ENCODE data around the gene HRAS. TPM values are rescaled to one million over a fixed set of nuclear protein-coding genes. Genes with fewer than 3 reads are reported as not detected.

The HRAS gene
- total and polyA plus RNA-seq, 2 of the 13 experiments (the other 11 are each of a cell fraction or from before 2014, with no cell fraction given): 32.9 to 50.0 TPM

DNA sequence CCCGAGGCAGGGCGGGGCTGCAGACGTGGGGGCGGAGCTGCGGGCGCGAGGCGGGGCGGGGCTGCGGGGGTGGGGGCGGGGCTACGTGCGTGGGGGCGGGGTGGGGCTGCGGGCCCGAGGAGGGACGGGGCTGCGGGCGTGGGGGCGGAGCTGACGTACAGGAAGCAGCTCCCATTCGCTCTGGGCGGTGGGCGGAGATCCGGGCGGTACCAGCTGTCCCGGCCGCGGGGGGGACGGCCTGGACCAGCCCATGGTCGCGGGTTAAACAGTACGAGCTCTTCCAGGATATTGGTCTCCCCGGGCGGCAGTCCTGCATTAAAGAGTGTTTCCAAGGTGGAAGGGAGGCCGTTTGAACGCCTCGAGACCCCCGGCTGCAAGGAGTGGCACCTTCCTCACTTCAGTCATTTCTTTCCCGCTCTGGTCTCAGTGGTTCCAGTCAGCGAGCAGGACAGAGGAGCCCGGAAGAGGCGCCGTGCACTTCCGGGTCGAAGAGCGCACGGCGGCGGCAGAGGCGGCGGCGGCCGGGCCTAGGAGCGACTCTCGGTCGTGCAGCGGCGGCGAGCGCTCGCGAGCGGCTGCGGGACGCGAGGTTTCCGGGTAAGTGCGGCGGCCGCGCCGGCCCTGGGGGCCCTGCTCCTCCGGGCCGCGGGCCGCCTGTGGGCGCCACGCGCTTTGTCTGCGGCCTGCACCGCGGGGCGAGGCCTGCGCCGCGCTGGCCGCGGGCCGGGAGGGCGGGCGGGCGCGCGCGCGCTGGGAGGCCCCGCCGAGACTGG is 40.8 kb upstream of the HRAS start, which contains the start of gene PHRF1 (continued):
- TF ChIP-seq, protein P1, sequence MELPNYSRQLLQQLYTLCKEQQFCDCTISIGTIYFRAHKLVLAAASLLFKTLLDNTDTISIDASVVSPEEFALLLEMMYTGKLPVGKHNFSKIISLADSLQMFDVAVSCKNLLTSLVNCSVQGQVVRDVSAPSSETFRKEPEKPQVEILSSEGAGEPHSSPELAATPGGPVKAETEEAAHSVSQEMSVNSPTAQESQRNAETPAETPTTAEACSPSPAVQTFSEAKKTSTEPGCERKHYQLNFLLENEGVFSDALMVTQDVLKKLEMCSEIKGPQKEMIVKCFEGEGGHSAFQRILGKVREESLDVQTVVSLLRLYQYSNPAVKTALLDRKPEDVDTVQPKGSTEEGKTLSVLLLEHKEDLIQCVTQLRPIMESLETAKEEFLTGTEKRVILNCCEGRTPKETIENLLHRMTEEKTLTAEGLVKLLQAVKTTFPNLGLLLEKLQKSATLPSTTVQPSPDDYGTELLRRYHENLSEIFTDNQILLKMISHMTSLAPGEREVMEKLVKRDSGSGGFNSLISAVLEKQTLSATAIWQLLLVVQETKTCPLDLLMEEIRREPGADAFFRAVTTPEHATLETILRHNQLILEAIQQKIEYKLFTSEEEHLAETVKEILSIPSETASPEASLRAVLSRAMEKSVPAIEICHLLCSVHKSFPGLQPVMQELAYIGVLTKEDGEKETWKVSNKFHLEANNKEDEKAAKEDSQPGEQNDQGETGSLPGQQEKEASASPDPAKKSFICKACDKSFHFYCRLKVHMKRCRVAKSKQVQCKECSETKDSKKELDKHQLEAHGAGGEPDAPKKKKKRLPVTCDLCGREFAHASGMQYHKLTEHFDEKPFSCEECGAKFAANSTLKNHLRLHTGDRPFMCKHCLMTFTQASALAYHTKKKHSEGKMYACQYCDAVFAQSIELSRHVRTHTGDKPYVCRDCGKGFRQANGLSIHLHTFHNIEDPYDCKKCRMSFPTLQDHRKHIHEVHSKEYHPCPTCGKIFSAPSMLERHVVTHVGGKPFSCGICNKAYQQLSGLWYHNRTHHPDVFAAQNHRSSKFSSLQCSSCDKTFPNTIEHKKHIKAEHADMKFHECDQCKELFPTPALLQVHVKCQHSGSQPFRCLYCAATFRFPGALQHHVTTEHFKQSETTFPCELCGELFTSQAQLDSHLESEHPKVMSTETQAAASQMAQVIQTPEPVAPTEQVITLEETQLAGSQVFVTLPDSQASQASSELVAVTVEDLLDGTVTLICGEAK (IDR thresholded peaks at IDR 0.05): peak; percentile 45
- TF ChIP-seq, protein P1 (CRISPR knock-in tag; IDR thresholded peaks at IDR 0.05): no peak
- TF ChIP-seq, protein P2, sequence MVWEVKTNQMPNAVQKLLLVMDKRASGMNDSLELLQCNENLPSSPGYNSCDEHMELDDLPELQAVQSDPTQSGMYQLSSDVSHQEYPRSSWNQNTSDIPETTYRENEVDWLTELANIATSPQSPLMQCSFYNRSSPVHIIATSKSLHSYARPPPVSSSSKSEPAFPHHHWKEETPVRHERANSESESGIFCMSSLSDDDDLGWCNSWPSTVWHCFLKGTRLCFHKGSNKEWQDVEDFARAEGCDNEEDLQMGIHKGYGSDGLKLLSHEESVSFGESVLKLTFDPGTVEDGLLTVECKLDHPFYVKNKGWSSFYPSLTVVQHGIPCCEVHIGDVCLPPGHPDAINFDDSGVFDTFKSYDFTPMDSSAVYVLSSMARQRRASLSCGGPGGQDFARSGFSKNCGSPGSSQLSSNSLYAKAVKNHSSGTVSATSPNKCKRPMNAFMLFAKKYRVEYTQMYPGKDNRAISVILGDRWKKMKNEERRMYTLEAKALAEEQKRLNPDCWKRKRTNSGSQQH (CRISPR knock-in tag; IDR thresholded peaks at IDR 0.05; ENCODE audit: low read depth): peak; percentile 45; the same call in 1 of the 2 replicates
- TF ChIP-seq RXRA (CRISPR knock-in tag; IDR thresholded peaks at IDR 0.05): 0 out of 2 replicates have a peak, but pooled peaks have one; percentile 47
- TF ChIP-seq TBX2 (CRISPR knock-in tag; IDR thresholded peaks at IDR 0.05; ENCODE audit: borderline replicate concordance): 0 out of 2 replicates have a peak, but pooled peaks have one; percentile 3
- TF ChIP-seq, protein P3, sequence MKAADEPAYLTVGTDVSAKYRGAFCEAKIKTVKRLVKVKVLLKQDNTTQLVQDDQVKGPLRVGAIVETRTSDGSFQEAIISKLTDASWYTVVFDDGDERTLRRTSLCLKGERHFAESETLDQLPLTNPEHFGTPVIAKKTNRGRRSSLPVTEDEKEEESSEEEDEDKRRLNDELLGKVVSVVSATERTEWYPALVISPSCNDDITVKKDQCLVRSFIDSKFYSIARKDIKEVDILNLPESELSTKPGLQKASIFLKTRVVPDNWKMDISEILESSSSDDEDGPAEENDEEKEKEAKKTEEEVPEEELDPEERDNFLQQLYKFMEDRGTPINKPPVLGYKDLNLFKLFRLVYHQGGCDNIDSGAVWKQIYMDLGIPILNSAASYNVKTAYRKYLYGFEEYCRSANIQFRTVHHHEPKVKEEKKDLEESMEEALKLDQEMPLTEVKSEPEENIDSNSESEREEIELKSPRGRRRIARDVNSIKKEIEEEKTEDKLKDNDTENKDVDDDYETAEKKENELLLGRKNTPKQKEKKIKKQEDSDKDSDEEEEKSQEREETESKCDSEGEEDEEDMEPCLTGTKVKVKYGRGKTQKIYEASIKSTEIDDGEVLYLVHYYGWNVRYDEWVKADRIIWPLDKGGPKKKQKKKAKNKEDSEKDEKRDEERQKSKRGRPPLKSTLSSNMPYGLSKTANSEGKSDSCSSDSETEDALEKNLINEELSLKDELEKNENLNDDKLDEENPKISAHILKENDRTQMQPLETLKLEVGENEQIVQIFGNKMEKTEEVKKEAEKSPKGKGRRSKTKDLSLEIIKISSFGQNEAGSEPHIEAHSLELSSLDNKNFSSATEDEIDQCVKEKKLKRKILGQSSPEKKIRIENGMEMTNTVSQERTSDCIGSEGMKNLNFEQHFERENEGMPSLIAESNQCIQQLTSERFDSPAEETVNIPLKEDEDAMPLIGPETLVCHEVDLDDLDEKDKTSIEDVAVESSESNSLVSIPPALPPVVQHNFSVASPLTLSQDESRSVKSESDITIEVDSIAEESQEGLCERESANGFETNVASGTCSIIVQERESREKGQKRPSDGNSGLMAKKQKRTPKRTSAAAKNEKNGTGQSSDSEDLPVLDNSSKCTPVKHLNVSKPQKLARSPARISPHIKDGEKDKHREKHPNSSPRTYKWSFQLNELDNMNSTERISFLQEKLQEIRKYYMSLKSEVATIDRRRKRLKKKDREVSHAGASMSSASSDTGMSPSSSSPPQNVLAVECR (CRISPR knock-in tag; IDR thresholded peaks at IDR 0.05; ENCODE audit: borderline replicate concordance): no peak
- peak; percentile 98 for TF ChIP-seq NR2C2 (CRISPR knock-in tag; IDR thresholded peaks at IDR 0.05; ENCODE audit: borderline replicate concordance)
- TF ChIP-seq, protein P4, sequence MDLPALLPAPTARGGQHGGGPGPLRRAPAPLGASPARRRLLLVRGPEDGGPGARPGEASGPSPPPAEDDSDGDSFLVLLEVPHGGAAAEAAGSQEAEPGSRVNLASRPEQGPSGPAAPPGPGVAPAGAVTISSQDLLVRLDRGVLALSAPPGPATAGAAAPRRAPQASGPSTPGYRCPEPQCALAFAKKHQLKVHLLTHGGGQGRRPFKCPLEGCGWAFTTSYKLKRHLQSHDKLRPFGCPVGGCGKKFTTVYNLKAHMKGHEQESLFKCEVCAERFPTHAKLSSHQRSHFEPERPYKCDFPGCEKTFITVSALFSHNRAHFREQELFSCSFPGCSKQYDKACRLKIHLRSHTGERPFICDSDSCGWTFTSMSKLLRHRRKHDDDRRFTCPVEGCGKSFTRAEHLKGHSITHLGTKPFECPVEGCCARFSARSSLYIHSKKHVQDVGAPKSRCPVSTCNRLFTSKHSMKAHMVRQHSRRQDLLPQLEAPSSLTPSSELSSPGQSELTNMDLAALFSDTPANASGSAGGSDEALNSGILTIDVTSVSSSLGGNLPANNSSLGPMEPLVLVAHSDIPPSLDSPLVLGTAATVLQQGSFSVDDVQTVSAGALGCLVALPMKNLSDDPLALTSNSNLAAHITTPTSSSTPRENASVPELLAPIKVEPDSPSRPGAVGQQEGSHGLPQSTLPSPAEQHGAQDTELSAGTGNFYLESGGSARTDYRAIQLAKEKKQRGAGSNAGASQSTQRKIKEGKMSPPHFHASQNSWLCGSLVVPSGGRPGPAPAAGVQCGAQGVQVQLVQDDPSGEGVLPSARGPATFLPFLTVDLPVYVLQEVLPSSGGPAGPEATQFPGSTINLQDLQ (CRISPR knock-in tag; IDR thresholded peaks at IDR 0.05): no peak
- no peak for TF ChIP-seq SIX4 (CRISPR knock-in tag; IDR thresholded peaks at IDR 0.05)
- peak; percentile 61 for TF ChIP-seq SP2 (CRISPR knock-in tag; IDR thresholded peaks at IDR 0.05)
